CD4-positive, alpha-beta T cell treated with Interleukin-17A for 1 hour (primary cell): Measurements from ENCODE around the gene ADGRG6.
"Not testable (repeated sequence)": the region's sequence is repeated elsewhere in the genome, so short reads cannot be mapped to it uniquely, and the experiment has no call there.

ENCODE experiments used
- DNase-seq: peaks from one replicate; pipeline ENCODE4 v3.0.0-alpha.2; 2020

The ADGRG6 gene

GRCh38 chr6:142452993-142453392 lies 151.2 kb downstream of the ADGRG6 start:
- no peak for DNase-seq

- not testable (repeated sequence) for DNase-seq
Observed at GRCh38 chr6:142454196-142454595, 152.4 kb downstream of the ADGRG6 start.

GRCh38 chr6:142454848-142455247 lies 153.0 kb downstream of the ADGRG6 start:
- not testable (repeated sequence) for DNase-seq

GRCh38 chr6:142455957-142456589 lies 154.3 kb downstream of the ADGRG6 start:
- no peak for DNase-seq

GRCh38 chr6:142457638-142458406 lies 156.0 kb downstream of the ADGRG6 start:
- no peak for DNase-seq

GRCh38 chr6:142458836-142459235 lies 157.0 kb downstream of the ADGRG6 start:
- DNase-seq, result no peak

GRCh38 chr6:142459271-142459670 lies 157.5 kb downstream of the ADGRG6 start:
- no peak for DNase-seq

- no peak for DNase-seq
Observed at GRCh38 chr6:142462260-142462659, 160.5 kb downstream of the ADGRG6 start.

GRCh38 chr6:142463988-142464387 lies 162.2 kb downstream of the ADGRG6 start:
- no peak for DNase-seq

- no peak for DNase-seq
Observed at GRCh38 chr6:142469220-142469619, 167.4 kb downstream of the ADGRG6 start.

- DNase-seq, result no peak
Observed at GRCh38 chr6:142470421-142470820, 168.6 kb downstream of the ADGRG6 start.

GRCh38 chr6:142474531-142475289 lies 172.9 kb downstream of the ADGRG6 start:
- peak; percentile 52 for DNase-seq

- no peak for DNase-seq
Observed at GRCh38 chr6:142476452-142476851, 174.6 kb downstream of the ADGRG6 start.

GRCh38 chr6:142478117-142478516 lies 176.3 kb downstream of the ADGRG6 start:
- no peak for DNase-seq

GRCh38 chr6:142481466-142481865 lies 179.7 kb downstream of the ADGRG6 start:
- DNase-seq, result no peak

GRCh38 chr6:142482249-142482648 lies 180.4 kb downstream of the ADGRG6 start:
- DNase-seq, result no peak

GRCh38 chr6:142482974-142483373 lies 181.2 kb downstream of the ADGRG6 start:
- no peak for DNase-seq

- DNase-seq, result no peak
Observed at GRCh38 chr6:142485256-142485655, 183.4 kb downstream of the ADGRG6 start.

GRCh38 chr6:142489722-142490610 lies 188.2 kb downstream of the ADGRG6 start:
- DNase-seq, result no peak
